Stimulated activated CD4-positive, alpha-beta T cell treated with anti-CD3 and anti-CD28 coated beads, TNF-alpha, amount 100 ng/mL, for 48 hours (primary cell): ENCODE measurements around the gene PPTC7.
"Not testable (repeated sequence)": the region's sequence is repeated elsewhere in the genome, so short reads cannot be mapped to it uniquely, and the experiment has no call there.

Source experiments
- DNase-seq, 3 donors: peaks; one replicate each; pipeline ENCODE4 v3.0.0-alpha.2; 2020; ENCODE audit warnings: low read depth in 3 of 3

PPTC7 gene

GRCh38 chr12:110583137-110584059, at the start of gene PPTC7:
PPTC7 (minus strand) TSS chr12:110583318; CDS start chr12:110583031, 287 bp downstream.
- DNase-seq, result peak; percentile 95 to 98 (median 97)

- no peak for DNase-seq
Observed at GRCh38 chr12:110627500-110628195, 44.5 kb upstream of the PPTC7 start.

- DNase-seq, result no peak
Observed at GRCh38 chr12:110622582-110622981, 39.5 kb upstream of the PPTC7 start.

- DNase-seq, result peak in 1 of 3 donors; percentile 17
Observed at GRCh38 chr12:110619534-110619953, 36.4 kb upstream of the PPTC7 start.

- DNase-seq, result no peak
Observed at GRCh38 chr12:110616471-110617115, 33.5 kb upstream of the PPTC7 start.

- DNase-seq, result no peak
Observed at GRCh38 chr12:110615171-110615570, 32.1 kb upstream of the PPTC7 start.

GRCh38 chr12:110613771-110614684, 30.9 kb upstream of the PPTC7 start, which contains the start of gene TCTN1:
TCTN1 (plus strand) TSS chr12:110614129; CDS start chr12:110614183, 54 bp downstream.
- peak; percentile 94 to 98 (median 95) for DNase-seq

- DNase-seq, result no peak
Observed at GRCh38 chr12:110613071-110613770, 30.1 kb upstream of the PPTC7 start.

- no peak for DNase-seq
Observed at GRCh38 chr12:110606253-110606611, 23.1 kb upstream of the PPTC7 start.

- not testable (repeated sequence) for DNase-seq
Observed at GRCh38 chr12:110602085-110602814, 19.1 kb upstream of the PPTC7 start.

GRCh38 chr12:110600254-110600653, 17.1 kb upstream of the PPTC7 start:
- DNase-seq, result no peak

- DNase-seq, result no peak
Observed at GRCh38 chr12:110599334-110599733, 16.2 kb upstream of the PPTC7 start.

- no peak for DNase-seq
Observed at GRCh38 chr12:110597885-110598284, 14.8 kb upstream of the PPTC7 start.

GRCh38 chr12:110592919-110593318, 9.8 kb upstream of the PPTC7 start:
- not testable (repeated sequence) for DNase-seq

GRCh38 chr12:110592078-110592477, 9.0 kb upstream of the PPTC7 start:
- no peak for DNase-seq

- DNase-seq, result no peak
Observed at GRCh38 chr12:110591451-110592051, 8.4 kb upstream of the PPTC7 start.

GRCh38 chr12:110590806-110591326, 7.7 kb upstream of the PPTC7 start:
- no peak for DNase-seq

GRCh38 chr12:110590059-110590458, 6.9 kb upstream of the PPTC7 start:
- DNase-seq, result no peak

- not testable (repeated sequence) for DNase-seq
Observed at GRCh38 chr12:110587102-110587501, 4.0 kb upstream of the PPTC7 start.
